C4-2B (cell line): ENCODE data around the gene TPK1.

ENCODE experiments used
- ZFX ChIP-seq: fragments of 450-650 bp; IDR thresholded peaks from 2 replicates; pipeline ENCODE4 v1.6.1; 2017
- TF ChIP-seq, protein P1 (sequence below): fragments of 450-650 bp; conservative IDR thresholded peaks from 2 replicates; pipeline ENCODE4 v1.5.1; 2017; ENCODE audit warnings: mild to moderate bottlenecking

DNA sequence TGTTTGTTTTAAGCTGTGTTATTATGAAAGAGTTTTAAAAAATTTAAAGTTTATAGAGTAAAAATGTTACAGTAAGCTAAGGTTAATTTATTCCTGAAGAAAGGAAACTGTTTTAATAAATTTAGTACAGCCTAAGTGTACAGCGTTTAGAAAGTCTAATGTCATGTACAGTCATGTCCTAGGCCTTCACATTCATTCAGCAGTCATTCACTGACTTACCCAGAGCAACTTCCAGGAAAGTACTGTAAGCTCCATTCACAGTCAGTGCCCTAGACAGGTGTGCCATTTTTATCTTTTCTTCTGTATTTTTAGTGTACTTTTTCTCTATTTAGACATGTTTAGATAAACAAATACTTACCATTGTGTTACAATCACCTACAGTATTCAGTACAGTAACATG is 126.8 kb downstream of the TPK1 start:
- TF ChIP-seq, protein P1, sequence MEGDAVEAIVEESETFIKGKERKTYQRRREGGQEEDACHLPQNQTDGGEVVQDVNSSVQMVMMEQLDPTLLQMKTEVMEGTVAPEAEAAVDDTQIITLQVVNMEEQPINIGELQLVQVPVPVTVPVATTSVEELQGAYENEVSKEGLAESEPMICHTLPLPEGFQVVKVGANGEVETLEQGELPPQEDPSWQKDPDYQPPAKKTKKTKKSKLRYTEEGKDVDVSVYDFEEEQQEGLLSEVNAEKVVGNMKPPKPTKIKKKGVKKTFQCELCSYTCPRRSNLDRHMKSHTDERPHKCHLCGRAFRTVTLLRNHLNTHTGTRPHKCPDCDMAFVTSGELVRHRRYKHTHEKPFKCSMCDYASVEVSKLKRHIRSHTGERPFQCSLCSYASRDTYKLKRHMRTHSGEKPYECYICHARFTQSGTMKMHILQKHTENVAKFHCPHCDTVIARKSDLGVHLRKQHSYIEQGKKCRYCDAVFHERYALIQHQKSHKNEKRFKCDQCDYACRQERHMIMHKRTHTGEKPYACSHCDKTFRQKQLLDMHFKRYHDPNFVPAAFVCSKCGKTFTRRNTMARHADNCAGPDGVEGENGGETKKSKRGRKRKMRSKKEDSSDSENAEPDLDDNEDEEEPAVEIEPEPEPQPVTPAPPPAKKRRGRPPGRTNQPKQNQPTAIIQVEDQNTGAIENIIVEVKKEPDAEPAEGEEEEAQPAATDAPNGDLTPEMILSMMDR = no peak
- no peak for TF ChIP-seq ZFX
